HG02840 (cell line): ENCODE results near the gene GEMIN7.
A peak's percentile ranks its signal among the peaks of the same experiment; 100 is the strongest.

Experiments used
- ATAC-seq: cut with Tn5 transposase; IDR thresholded peaks from one replicate; pipeline ENCODE4 v1.9.1; 2021; ENCODE audit warnings: mild to moderate bottlenecking, moderate library complexity, moderate number of reproducible peaks; ENCODE audit not compliant: unreplicated experiment, low FRiP score

Gene GEMIN7

GRCh38 chr19:45082170-45082569, 3.1 kb downstream of the GEMIN7 start:
- ATAC-seq: no peak

- ATAC-seq: no peak
These were observed 7.4 kb downstream of the GEMIN7 start for GRCh38 chr19:45086480-45086879.

GRCh38 chr19:45087531-45087930, 8.5 kb downstream of the GEMIN7 start:
- ATAC-seq: no peak

GRCh38 chr19:45090034-45090433, 11.0 kb downstream of the GEMIN7 start:
- no peak for ATAC-seq

GRCh38 chr19:45090606-45091005, 11.5 kb downstream of the GEMIN7 start:
- no peak for ATAC-seq

- peak; percentile 57 for ATAC-seq
These were observed 12.2 kb downstream of the GEMIN7 start for GRCh38 chr19:45091031-45091923.

GRCh38 chr19:45092747-45093678, 14.0 kb downstream of the GEMIN7 start, which contains the start of gene PPP1R37:
Gene PPP1R37, plus strand, starts transcription at chr19:45093179. Its CDS starts 147 bp downstream, at chr19:45093326.
- ATAC-seq: peak; percentile 61

- no peak for ATAC-seq
These were observed 15.1 kb downstream of the GEMIN7 start for GRCh38 chr19:45094137-45094536.

GRCh38 chr19:45094707-45095106, 15.6 kb downstream of the GEMIN7 start:
- no peak for ATAC-seq

- ATAC-seq: no peak
These were observed 16.7 kb downstream of the GEMIN7 start for GRCh38 chr19:45095496-45096413.

GRCh38 chr19:45096700-45097099, 17.6 kb downstream of the GEMIN7 start:
- no peak for ATAC-seq

GRCh38 chr19:45097450-45097775, 18.4 kb downstream of the GEMIN7 start:
- no peak for ATAC-seq

- no peak for ATAC-seq
These were observed 18.9 kb downstream of the GEMIN7 start for GRCh38 chr19:45097776-45098520.

GRCh38 chr19:45098521-45099466, 19.7 kb downstream of the GEMIN7 start:
- no peak for ATAC-seq

GRCh38 chr19:45099467-45100191, 20.6 kb downstream of the GEMIN7 start:
- ATAC-seq: no peak

GRCh38 chr19:45100201-45100600, 21.1 kb downstream of the GEMIN7 start:
- ATAC-seq: no peak

- no peak for ATAC-seq
These were observed 21.8 kb downstream of the GEMIN7 start for GRCh38 chr19:45100846-45101252.

GRCh38 chr19:45101806-45102205, 22.7 kb downstream of the GEMIN7 start:
- ATAC-seq: no peak
